Tibial nerve (tissue), 4 donors: Measurements from ENCODE around the gene RNF103. TPM values are rescaled to one million over a fixed set of nuclear protein-coding genes. Genes with fewer than 3 reads are reported as not detected.

Experiments used
- DNase-seq, 2 donors: peaks; one replicate each; pipeline ENCODE4 v3.0.0-alpha.2; 2019; ENCODE audit warnings: low spot score in 2 of 2
- H3K27ac ChIP-seq, 4 donors: fragments of 200-600 bp; sonication (generic) in 3 of 4; one replicate each; pipeline ENCODE4 v1.5.1; 2017 to 2019; ENCODE audit warnings: mild to moderate bottlenecking in 1 of 4
- H3K27me3 ChIP-seq, 2 donors: fragments of 200-600 bp; sonication (generic) in 1 of 2; one replicate each; pipeline versions ENCODE4 v1.5.1 to v1.6.0; 2017 to 2019
- H3K36me3 ChIP-seq, 3 donors: fragments of 200-600 bp; sonication (generic); one replicate each; pipeline ENCODE4 v1.5.1; 2018 to 2019
- H3K4me1 ChIP-seq, 4 donors: fragments of 200-600 bp; sonication (generic) in 3 of 4; one replicate each; pipeline ENCODE4 v1.5.1; 2017 to 2019
- H3K4me3 ChIP-seq, 4 donors: fragments of 200-600 bp; sonication (generic) in 3 of 4; one replicate each; pipeline ENCODE4 v1.5.1; 2017 to 2019; ENCODE audit warnings: mild to moderate bottlenecking in 1 of 4, moderate library complexity in 1 of 4
- H3K9me3 ChIP-seq, 4 donors: fragments of 200-600 bp; sonication (generic) in 3 of 4; one replicate each; pipeline ENCODE4 v1.5.1; 2017 to 2019
- CTCF ChIP-seq, 5 experiments: fragments of 200-600 bp in 3 of 5; fragments of 450-650 bp in 2 of 5; sonication (generic) in 3 of 5; IDR thresholded peaks; one replicate each; pipeline ENCODE4 v1.5.1; 2016 to 2019; ENCODE audit warnings: antibody characterized with exemption in 5 of 5, mild to moderate bottlenecking in 3 of 5, moderate library complexity in 2 of 5
- EP300 ChIP-seq, 2 donors: sonication (generic); formaldehyde crosslinking; IDR thresholded peaks; one replicate each; pipeline ENCODE4 v1.6.1; 2017; ENCODE audit warnings: antibody characterized with exemption in 2 of 2, mild to moderate bottlenecking in 1 of 2
- POLR2A ChIP-seq, 2 donors: fragments of 450-650 bp; IDR thresholded peaks; one replicate each; pipeline ENCODE4 v1.6.1; 2017; ENCODE audit warnings: antibody characterized with exemption in 2 of 2, mild to moderate bottlenecking in 2 of 2, moderate library complexity in 2 of 2
- WGBS, 2 donors: methylation state at CpG; one replicate each; pipeline ENCODE4 v1.1.5; 2018; 5-methylcytosine and 5-hydroxymethylcytosine counted together
- total RNA-seq, 4 donors: library from RNA; depleted of rRNA; stranded (reverse); fragments of >200 nt; gene quantifications; one replicate each; pipeline ENCODE4 v1.1.0, GENCODE V29; 2016

Gene RNF103
- total RNA-seq, 4 donors from 2014 or later = 41.7 to 72.5 (median 58.6) TPM

GRCh38 chr2:86610871-86611270 is 12.8 kb downstream of the RNF103 start:
- Histone ChIP-seq H3K27ac (no peak overlapping the region), H3K27me3 (no peaks in the 10 kb centered on the region), H3K36me3 (peaks cover 0 to 88% (median 0%) of the 10 kb centered on the region in 3 donors), H3K4me3 (no peak overlapping the region), H3K4me1 (peaks cover 0 to 15% (median 0%) of the 10 kb centered on the region in 4 donors), H3K9me3 (no peaks in the 10 kb centered on the region)
- no peak for DNase-seq
- TF ChIP-seq CTCF (IDR thresholded peaks at IDR 0.05) (no peak), EP300 (IDR thresholded peaks at IDR 0.05) (no peak), POLR2A (IDR thresholded peaks at IDR 0.05) (no peak)
- 94 to 100% methylated on average over 1 of the region's 1 CpG for WGBS, 2 donors

- Histone ChIP-seq H3K9me3 (no peaks in the 10 kb centered on the region), H3K4me1 (peaks cover 0 to 14% (median 0%) of the 10 kb centered on the region in 4 donors), H3K36me3 (peaks cover 0 to 94% (median 0%) of the 10 kb centered on the region in 3 donors), H3K27me3 (no peaks in the 10 kb centered on the region), H3K4me3 (no peak overlapping the region), H3K27ac (no peak overlapping the region)
- TF ChIP-seq POLR2A (IDR thresholded peaks at IDR 0.05) (no peak), EP300 (IDR thresholded peaks at IDR 0.05) (no peak), CTCF (IDR thresholded peaks at IDR 0.05) (no peak)
- no peak for DNase-seq
- 71 to 82% methylated on average over 2 of the region's 2 CpGs for WGBS, 2 donors
Observed at GRCh38 chr2:86608832-86609410, 14.7 kb downstream of the RNF103 start.

- Histone ChIP-seq H3K9me3 (no peaks in the 10 kb centered on the region), H3K27me3 (no peaks in the 10 kb centered on the region), H3K4me1 (peaks cover 0 to 4% (median 0%) of the 10 kb centered on the region in 4 donors), H3K4me3 (no peak overlapping the region), H3K36me3 (peaks cover 0 to 76% (median 0%) of the 10 kb centered on the region in 3 donors), H3K27ac (no peak overlapping the region)
- TF ChIP-seq EP300 (IDR thresholded peaks at IDR 0.05) (no peak), CTCF (IDR thresholded peaks at IDR 0.05) (no peak), POLR2A (IDR thresholded peaks at IDR 0.05) (no peak)
- DNase-seq = no peak
- WGBS, 2 donors = 78 to 81% methylated on average over 4 of the region's 4 CpGs
Observed at GRCh38 chr2:86603905-86604304, 19.8 kb downstream of the RNF103 start.

GRCh38 chr2:86598966-86599365 is 24.7 kb downstream of the RNF103 start:
- H3K27me3 ChIP-seq = no peaks in the 10 kb centered on the region
- WGBS, 2 donors = 64 to 67% methylated on average over 2 of the region's 2 CpGs
- H3K4me1 ChIP-seq = peaks cover 0 to 2% (median 0%) of the 10 kb centered on the region in 4 donors
- TF ChIP-seq CTCF (IDR thresholded peaks at IDR 0.05) (no peak), POLR2A (IDR thresholded peaks at IDR 0.05) (no peak), EP300 (IDR thresholded peaks at IDR 0.05) (no peak)
- H3K4me3 ChIP-seq = no peak overlapping the region
- no peak for DNase-seq
- no peaks in the 10 kb centered on the region for H3K9me3 ChIP-seq
- peaks cover 0 to 27% (median 0%) of the 10 kb centered on the region in 3 donors for H3K36me3 ChIP-seq
- H3K27ac ChIP-seq = no peak overlapping the region

GRCh38 chr2:86596118-86596517 is 27.5 kb downstream of the RNF103 start:
- H3K4me3 ChIP-seq = no peak overlapping the region
- H3K36me3 ChIP-seq = peaks cover 0 to under 1% (median 0%) of the 10 kb centered on the region in 3 donors
- TF ChIP-seq CTCF (IDR thresholded peaks at IDR 0.05) = no peak
- no peak for TF ChIP-seq EP300 (IDR thresholded peaks at IDR 0.05)
- no peak for TF ChIP-seq POLR2A (IDR thresholded peaks at IDR 0.05)
- no peak for DNase-seq
- H3K9me3 ChIP-seq = no peaks in the 10 kb centered on the region
- 62 to 63% methylated on average over 2 of the region's 2 CpGs for WGBS, 2 donors
- H3K27me3 ChIP-seq = no peaks in the 10 kb centered on the region
- H3K27ac ChIP-seq = no peak overlapping the region
- no peaks in the 10 kb centered on the region for H3K4me1 ChIP-seq
